ENCODE measurements around the gene LGR5. TPM values are rescaled to one million over a fixed set of nuclear protein-coding genes. Genes with fewer than 3 reads are reported as not detected.

Gene LGR5
- total and polyA plus RNA-seq, 2 of the 4 experiments (the other 2 are of a cell fraction) = not detected

DNA sequence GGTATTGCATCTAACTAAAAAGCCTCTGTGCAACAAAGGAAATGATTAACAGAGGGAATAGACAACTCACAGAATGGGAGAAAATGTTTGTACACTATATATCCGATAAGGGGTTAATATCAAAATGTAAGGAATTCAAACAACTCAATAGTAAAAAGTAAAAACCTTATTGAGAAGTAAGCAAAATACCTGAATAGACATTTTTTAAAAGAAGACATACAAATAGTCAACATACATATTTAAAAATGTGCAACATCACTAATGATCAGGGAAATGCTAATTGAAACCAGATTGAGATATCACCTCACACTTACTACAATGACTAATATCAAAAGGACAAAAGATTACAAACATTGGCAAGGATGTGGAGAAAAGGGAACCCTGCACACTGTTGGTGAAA lies 31.9 kb upstream of the LGR5 start:
- in situ Hi-C loops (cut with MboI; ENCODE audit: low sequenced_read_pairs) = no loop called here
- ChIA-PET POLR2A (ENCODE audit: unreplicated experiment) (no interaction called here), CTCF (interaction anchor here (1.5 kb wide), 1 partner anchor 15 kb away, joined by 3 read pairs; no protein-coding TSS in a partner anchor)

More for the DNA sequence above, 31.9 kb upstream of the LGR5 start:
- H3K18ac ChIP-seq (ENCODE audit: low read depth, low read length) = no peak overlapping the region
- BruUV-seq (replicated peaks) = no TSS peak
- TF ChIP-seq RCOR1 (IDR thresholded peaks at IDR 0.05; ENCODE audit: insufficient replicate concordance, low read length) (no peak), MAFK (IDR thresholded peaks at IDR 0.05; ENCODE audit: low read depth, low read length) (0 out of 2 replicates have a peak, but pooled peaks have one; percentile 3), RAD21 (IDR thresholded peaks at IDR 0.05; ENCODE audit: low read length) (no peak), SMC3 (IDR thresholded peaks at IDR 0.05; ENCODE audit: low read depth, low read length) (no peak)
- intact Hi-C loops (cut with micrococcal nuclease) (no loop called here), dilution Hi-C loops (cut with HindIII; ENCODE audit: low sequenced_read_pairs, unreplicated experiment) (loop anchor here (25.0 kb wide), 1 partner anchor 305 kb away; no protein-coding TSS in a partner anchor)
- no peaks in the 10 kb centered on the region for H3K79me1 ChIP-seq (ENCODE audit: low read depth in 1 of 2, low read length in 2 of 2)
- no peak overlapping the region for H2BK20ac ChIP-seq (ENCODE audit: low read depth, low read length)
- H2BK120ac ChIP-seq (ENCODE audit: low read depth, low read length) = no peak overlapping the region
- H3K14ac ChIP-seq (replicated peaks; ENCODE audit: low read depth, low read length) = no peak overlapping the region
- H3K27ac ChIP-seq (ENCODE audit: insufficient read depth, low read length) = no peak overlapping the region
- no peak overlapping the region for H3K23ac ChIP-seq (ENCODE audit: low read depth, low read length)
- no peak overlapping the region for H3K9ac ChIP-seq (ENCODE audit: low read depth, low read length)
- H3K9me1 ChIP-seq (ENCODE audit: insufficient read depth, low read length) = no peaks in the 10 kb centered on the region
- no peak for ATAC-seq (ENCODE audit: low read depth)
- H4K91ac ChIP-seq (ENCODE audit: insufficient read depth, low read depth, low read length) = no peak overlapping the region
- H2AK5ac ChIP-seq (ENCODE audit: low read depth, low read length) = no peak overlapping the region
- no peak overlapping the region for H2AK9ac ChIP-seq (replicated peaks; ENCODE audit: low read depth, low read length, poor library complexity)
- H2BK15ac ChIP-seq (ENCODE audit: low read depth, low read length) = no peak overlapping the region
- H3K4me3 ChIP-seq (ENCODE audit: insufficient read depth, low read depth, low read length) = no peak overlapping the region
- H3K4ac ChIP-seq (ENCODE audit: low read depth, low read length) = no peak overlapping the region
- no peak overlapping the region for H2BK5ac ChIP-seq (ENCODE audit: low read depth, low read length, poor library complexity, severe bottlenecking)
- H2AFZ ChIP-seq (replicated peaks; ENCODE audit: low read length, poor library complexity) = no peak overlapping the region
- H3K4me1 ChIP-seq (ENCODE audit: control insufficient read depth, insufficient read depth, low read length) = no peaks in the 10 kb centered on the region
- H4K8ac ChIP-seq (ENCODE audit: low read depth in 2 of 2, low read length in 2 of 2) = no peak overlapping the region
- H4K20me1 ChIP-seq (ENCODE audit: insufficient read depth, low read length) = no peaks in the 10 kb centered on the region
- DNase-seq = no peak
- no peak overlapping the region for H3K4me2 ChIP-seq (ENCODE audit: low read depth, low read length)
- H4K5ac ChIP-seq (ENCODE audit: low read depth, low read length) = no peak overlapping the region
- no peaks in the 10 kb centered on the region for H3K27me3 ChIP-seq (ENCODE audit: control insufficient read depth, insufficient read depth, low read length)
- H3K36me3 ChIP-seq (ENCODE audit: control insufficient read depth, insufficient read depth, low read length) = no peaks in the 10 kb centered on the region
- H3K9me3 ChIP-seq (ENCODE audit: control insufficient read depth, insufficient read depth, low read length) = no peaks in the 10 kb centered on the region
- WGBS, 2 experiments (ENCODE audit: extremely low coverage in 2 of 2, insufficient read length in 1 of 2) = no CpG with 5 or more reads among the region's 1 CpG
- no peak overlapping the region for H3K56ac ChIP-seq (ENCODE audit: extremely low read depth, insufficient read depth, low read length)

Data from IMR-90 (cell line).